Measurements from ENCODE around the gene TRIM7. TPM values are rescaled to one million over a fixed set of nuclear protein-coding genes. Genes with fewer than 3 reads are reported as not detected.

The TRIM7 gene
- 0.29 and 0.31 TPM in 2 replicates for total RNA-seq

GRCh38 chr5:181204826-181205760, at the start of gene TRIM7:
TSS of gene TRIM7 (minus strand) at chr5:181205196. CDS start at chr5:181205110, 86 bp downstream.

GRCh38 chr5:181243564-181244343, 38.8 kb upstream of the TRIM7 start, which contains the start of gene RACK1:
TSS of gene RACK1 (minus strand) at chr5:181243906. CDS start at chr5:181243800, 106 bp downstream.

GRCh38 chr5:181223058-181223728, 18.2 kb upstream of the TRIM7 start, which contains the start of gene TRIM41:
TSS of gene TRIM41 (plus strand) at chr5:181223281. CDS start at chr5:181224000, 719 bp downstream.

GRCh38 chr5:181146927-181147636, 57.9 kb downstream of the TRIM7 start, which contains the start of gene OR2V2:
TSS of gene OR2V2 (plus strand) at chr5:181147586. CDS start at chr5:181154943, 7,357 bp downstream.

Other genes starting within 250 kb of the TRIM7 start
- not detected in 2 replicates for gene BTNL3, start 216.3 kb downstream of the TRIM7 start, total RNA-seq
- 0.19 and 0.34 TPM in 2 replicates for gene BTNL9, start 164.9 kb downstream of the TRIM7 start, total RNA-seq
- gene OR2V1, start 74.0 kb downstream of the TRIM7 start, total RNA-seq: not detected in 2 replicates
- gene OR2V2, start 57.6 kb downstream of the TRIM7 start, total RNA-seq: not detected in 2 replicates
- 7.6 and 12.2 TPM in 2 replicates for gene TRIM41, start 18.1 kb upstream of the TRIM7 start, total RNA-seq
- 2,392 and 2,627 TPM in 2 replicates for gene RACK1, start 38.7 kb upstream of the TRIM7 start, total RNA-seq
- 5.8 and 10.8 TPM in 2 replicates for gene TRIM52, start 55.9 kb upstream of the TRIM7 start, total RNA-seq
- gene OR4F3, start 162.1 kb upstream of the TRIM7 start, total RNA-seq: not detected in 2 replicates